GM12865 (cell line): ENCODE measurements around the gene ENTREP3.
A peak's percentile ranks its signal among the peaks of the same experiment; 100 is the strongest.
"Not testable (repeated sequence)": the region's sequence is repeated elsewhere in the genome, so short reads cannot be mapped to it uniquely, and the experiment has no call there.

Source experiments
- DNase-seq: peaks from one replicate; pipeline ENCODE4 v3.0.0; 2010; ENCODE audit warnings: low read depth
- H3K4me3 ChIP-seq: 2 replicates; pipeline ENCODE4 v1.5.1; 2011; ENCODE audit warnings: mild to moderate bottlenecking, low read depth, low read length, control low read depth
- TF ChIP-seq, protein P1 (sequence below): IDR thresholded peaks from 2 replicates; pipeline ENCODE4 v1.5.1; 2011; ENCODE audit warnings: low read length, control low read depth, low read depth, inconsistent platforms; ENCODE audit not compliant: insufficient read depth; ENCODE audit errors: missing control alignments

The ENTREP3 gene

DNA sequence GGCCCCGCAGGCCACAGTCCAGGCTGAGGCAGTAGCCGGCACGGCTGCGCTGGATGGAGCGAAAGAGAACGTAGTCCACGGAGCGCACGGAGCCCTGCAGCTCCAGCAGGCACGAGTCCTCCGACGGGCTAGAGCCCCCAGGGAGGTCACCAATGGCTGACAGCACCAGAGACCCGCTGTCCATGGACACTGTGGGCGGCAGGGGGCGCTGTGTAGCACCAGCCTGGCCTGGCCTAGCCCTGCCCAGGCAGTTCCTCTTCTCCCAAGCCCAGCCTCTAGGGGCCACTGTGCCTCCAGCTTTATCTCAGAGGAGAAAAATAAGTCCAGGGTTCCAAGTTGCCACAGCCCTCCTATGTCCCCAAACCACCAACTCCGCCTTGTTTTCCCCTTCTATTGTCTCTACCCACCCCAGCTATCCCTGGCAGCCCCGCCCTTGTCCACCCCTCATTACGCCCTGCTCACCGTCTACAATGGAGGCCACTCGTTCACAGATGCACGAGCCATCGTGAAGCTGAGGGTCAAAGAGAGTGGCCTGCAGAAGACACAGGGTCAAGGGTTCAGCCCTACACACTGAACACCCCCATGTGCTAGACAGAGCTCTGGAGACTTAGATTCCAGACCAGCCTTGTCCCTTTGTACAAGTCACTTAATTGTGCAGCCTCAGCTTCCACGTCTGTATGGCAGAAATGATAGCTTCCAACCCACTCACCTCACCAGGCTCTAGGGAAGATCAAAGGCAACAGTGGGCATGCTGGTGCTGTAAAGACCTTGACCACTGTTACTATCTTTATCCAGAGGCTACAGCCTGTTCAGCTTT, 4.4 kb downstream of the ENTREP3 start:
- DNase-seq: peak; percentile 96
- TF ChIP-seq, protein P1, sequence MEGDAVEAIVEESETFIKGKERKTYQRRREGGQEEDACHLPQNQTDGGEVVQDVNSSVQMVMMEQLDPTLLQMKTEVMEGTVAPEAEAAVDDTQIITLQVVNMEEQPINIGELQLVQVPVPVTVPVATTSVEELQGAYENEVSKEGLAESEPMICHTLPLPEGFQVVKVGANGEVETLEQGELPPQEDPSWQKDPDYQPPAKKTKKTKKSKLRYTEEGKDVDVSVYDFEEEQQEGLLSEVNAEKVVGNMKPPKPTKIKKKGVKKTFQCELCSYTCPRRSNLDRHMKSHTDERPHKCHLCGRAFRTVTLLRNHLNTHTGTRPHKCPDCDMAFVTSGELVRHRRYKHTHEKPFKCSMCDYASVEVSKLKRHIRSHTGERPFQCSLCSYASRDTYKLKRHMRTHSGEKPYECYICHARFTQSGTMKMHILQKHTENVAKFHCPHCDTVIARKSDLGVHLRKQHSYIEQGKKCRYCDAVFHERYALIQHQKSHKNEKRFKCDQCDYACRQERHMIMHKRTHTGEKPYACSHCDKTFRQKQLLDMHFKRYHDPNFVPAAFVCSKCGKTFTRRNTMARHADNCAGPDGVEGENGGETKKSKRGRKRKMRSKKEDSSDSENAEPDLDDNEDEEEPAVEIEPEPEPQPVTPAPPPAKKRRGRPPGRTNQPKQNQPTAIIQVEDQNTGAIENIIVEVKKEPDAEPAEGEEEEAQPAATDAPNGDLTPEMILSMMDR: peak; percentile 100
- peak overlapping the region; percentile 57 for H3K4me3 ChIP-seq

DNA sequence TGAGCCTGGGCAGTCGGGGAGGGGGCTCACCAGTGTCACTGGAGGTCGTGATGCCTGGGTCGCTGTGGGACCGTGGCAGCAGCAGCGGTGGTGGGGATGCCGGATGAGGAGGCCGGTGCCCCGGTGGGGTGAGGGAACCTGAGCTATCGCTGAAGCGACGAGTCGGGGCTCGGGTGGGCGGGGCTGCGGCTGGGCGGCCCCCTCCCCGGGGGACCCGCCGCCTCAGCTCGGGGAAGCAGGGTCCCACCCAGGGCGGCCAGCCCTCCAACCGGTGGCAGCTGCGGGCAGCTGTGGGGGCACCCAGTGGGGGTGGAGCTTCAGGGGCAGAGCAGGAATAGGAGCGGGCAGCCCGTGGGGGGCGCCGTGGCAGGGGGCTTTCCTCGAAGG, 5.0 kb downstream of the ENTREP3 start:
- DNase-seq: no peak
- peak overlapping the region; percentile 57 for H3K4me3 ChIP-seq

DNA sequence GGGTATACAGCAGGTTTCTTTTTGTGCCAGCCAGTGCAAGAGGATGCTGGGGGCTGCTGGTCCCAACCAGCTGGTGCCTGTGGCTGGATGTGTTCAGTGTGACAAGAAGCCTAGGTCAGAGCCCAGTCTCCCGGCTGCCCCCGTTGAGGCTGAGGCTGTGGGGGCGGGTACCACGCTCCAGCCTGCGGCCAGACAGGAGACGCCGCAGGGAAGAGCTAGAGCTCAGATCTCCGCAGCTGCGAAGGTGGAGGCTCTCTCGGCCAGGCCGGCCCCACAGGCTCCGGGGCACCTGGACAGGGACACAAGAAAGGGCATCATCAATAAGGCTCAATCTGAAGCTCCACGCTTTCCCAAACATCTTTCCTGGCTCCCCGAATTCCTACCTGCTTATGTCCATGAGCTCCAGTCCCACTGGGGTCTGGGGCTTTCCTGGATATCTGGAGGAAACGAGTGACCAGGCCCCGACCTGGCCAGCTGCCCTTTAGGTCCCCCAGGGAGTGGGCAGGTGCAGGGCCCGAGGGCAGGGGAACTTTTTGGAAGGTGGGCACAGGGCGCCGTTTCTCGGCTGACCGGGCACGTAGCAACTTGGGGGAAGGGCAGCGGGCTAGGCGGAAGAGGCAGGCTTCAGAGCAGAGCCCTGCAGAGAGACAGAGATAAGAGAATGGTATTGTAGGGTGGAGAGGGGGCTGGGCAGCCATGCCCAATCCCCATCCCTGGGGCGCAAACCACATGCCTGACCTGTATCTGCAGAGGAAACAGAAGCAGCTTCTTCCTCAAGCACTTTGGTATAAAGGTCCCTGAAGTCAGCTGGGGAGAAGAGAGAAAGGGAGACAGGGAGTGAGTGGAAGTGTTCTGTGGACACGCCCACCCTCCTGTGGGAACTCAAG, 7.4 kb downstream of the ENTREP3 start:
- TF ChIP-seq, protein P1: no peak
- no peak for DNase-seq
- no peak overlapping the region for H3K4me3 ChIP-seq

More for the DNA sequence above, 5.0 kb downstream of the ENTREP3 start:
- TF ChIP-seq, protein P1: no peak

DNA sequence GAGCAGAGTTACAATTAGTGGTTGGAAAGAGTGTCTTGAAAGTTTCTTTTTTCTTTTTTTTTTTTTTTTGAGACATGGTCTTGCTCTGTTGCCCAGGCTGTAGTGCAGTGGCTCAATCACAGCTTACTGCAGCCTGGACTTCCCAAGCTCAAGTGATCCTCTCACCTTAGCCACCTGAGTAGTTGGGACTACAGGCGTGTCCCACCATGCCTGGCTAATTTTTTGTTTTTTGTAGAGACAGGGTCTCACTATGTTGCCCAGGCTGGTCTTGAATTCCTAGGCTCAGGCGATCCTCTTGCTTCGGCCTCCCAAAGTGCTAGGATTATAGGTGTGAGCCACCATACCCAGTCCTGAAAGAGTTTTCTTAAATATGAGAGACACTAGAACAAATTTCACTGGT, 8.5 kb downstream of the ENTREP3 start:
- H3K4me3 ChIP-seq, DNase-seq: not testable (repeated sequence)

DNA sequence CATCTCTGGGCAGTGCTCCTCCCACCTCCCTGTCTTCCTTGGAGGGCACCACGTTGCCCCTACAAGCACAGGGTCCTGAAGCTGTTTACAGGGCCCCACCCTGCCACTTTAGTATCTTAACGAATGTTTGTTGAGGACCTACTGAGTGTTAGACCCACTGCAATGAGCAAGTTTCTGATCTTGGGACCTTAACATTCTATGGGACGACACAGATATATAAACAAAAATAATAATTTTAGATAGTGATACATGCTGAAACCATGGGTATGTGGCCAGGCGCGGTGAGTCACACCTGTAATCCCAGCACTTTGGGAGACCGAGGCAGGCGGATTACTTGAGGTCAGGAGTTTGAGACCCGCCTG, 10.1 kb downstream of the ENTREP3 start:
- DNase-seq: no peak
- TF ChIP-seq, protein P1: no peak
- H3K4me3 ChIP-seq: peak overlapping the region; percentile 59

DNA sequence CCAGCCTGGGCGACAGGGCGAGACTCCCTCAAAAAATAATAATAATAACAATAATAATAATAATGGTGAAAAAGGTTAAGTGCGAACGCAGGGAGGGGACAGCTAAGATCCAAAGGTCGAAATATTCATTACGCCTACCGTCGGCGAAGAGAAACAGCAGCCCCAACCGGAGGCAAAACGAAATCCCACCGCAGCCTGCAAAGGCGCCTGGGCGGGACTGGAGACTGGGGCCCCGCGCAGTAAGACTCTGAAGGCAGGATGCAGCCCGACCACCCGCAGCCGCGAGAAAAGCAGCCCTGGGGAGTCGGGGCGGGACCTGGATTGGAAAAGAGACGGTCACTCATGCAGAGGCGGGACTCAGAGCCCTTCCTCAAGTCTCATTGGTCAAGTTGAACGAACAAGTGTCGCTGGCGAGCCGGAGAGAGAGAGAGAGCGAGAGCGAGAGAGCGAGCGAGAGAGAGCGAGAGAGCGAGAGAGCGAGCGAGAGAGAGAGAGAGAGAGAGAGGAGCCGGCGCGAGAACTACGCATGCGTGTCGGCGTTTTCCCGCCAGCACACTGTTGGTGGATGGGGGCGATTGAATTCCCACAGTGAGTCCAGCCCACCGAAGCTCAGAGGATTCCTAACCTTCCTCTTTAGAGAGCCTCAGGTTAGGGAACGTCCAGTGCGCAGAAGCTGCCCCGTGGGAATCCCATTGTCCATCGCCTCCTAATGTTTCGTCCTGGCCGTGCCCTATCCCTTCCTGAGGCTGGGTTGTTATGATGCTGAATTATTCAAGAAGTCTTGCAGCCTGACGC, 10.7 kb downstream of the ENTREP3 start:
- TF ChIP-seq, protein P1: no peak
- DNase-seq: peak; percentile 99
- H3K4me3 ChIP-seq: peak overlapping the region; percentile 59
